ENCODE measurements around the gene HMGN2. TPM values are rescaled to one million over a fixed set of nuclear protein-coding genes. Genes with fewer than 3 reads are reported as not detected.
A peak's percentile ranks its signal among the peaks of the same experiment; 100 is the strongest.

HMGN2 gene
- total and polyA plus RNA-seq, 4 donors, result 51.8 to 218 (median 132) TPM

- no peak for TF ChIP-seq CTCF (IDR thresholded peaks at IDR 0.05; ENCODE audit: low read depth, low read length, missing input control)
- no peak for TF ChIP-seq RAD21 (IDR thresholded peaks at IDR 0.05)
- peak; percentile 42 to 66 for TF ChIP-seq EGR1 (IDR thresholded peaks at IDR 0.05; ENCODE audit: low read depth in 2 of 2)
- peak; percentile 39 to 77 for TF ChIP-seq JUND (IDR thresholded peaks at IDR 0.05)
- TF ChIP-seq, protein P1, sequence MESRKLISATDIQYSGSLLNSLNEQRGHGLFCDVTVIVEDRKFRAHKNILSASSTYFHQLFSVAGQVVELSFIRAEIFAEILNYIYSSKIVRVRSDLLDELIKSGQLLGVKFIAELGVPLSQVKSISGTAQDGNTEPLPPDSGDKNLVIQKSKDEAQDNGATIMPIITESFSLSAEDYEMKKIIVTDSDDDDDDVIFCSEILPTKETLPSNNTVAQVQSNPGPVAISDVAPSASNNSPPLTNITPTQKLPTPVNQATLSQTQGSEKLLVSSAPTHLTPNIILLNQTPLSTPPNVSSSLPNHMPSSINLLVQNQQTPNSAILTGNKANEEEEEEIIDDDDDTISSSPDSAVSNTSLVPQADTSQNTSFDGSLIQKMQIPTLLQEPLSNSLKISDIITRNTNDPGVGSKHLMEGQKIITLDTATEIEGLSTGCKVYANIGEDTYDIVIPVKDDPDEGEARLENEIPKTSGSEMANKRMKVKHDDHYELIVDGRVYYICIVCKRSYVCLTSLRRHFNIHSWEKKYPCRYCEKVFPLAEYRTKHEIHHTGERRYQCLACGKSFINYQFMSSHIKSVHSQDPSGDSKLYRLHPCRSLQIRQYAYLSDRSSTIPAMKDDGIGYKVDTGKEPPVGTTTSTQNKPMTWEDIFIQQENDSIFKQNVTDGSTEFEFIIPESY (IDR thresholded peaks at IDR 0.05), result peak; percentile 97
- peak; percentile 68 for TF ChIP-seq FOXA1 (IDR thresholded peaks at IDR 0.05)
Measured at GRCh38 chr1:26431979-26432695, 40.1 kb upstream of the HMGN2 start, which contains the start of gene DHDDS (continued).

DNA sequence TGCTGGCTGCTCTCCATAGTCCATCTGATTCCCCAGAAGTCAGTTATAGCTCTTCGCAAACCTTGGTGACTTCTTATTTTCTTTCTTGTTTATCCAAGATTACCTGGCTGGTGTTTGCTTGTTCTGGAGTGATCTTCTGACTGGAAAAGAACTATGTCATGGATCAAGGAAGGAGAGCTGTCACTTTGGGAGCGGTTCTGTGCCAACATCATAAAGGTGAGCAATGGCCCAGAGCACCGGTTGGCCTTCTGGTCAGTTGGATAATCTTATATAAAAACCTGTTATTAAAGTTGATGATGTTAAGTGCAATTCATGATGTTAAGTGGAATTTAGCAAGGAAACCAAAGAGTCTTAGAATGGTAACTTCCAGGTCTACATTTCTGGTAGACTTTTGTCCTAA lies 39.4 kb upstream of the HMGN2 start:
- Histone ChIP-seq H3K4me1 (ENCODE audit: control insufficient read depth in 4 of 4, insufficient read depth in 4 of 4, low read length in 3 of 4) (peaks cover 2 to 17% (median 13%) of the 10 kb centered on the region in 4 donors), H3K4me3 (ENCODE audit: low read depth in 1 of 3, low read length in 3 of 3) (peak overlapping the region; percentile 55 to 100 (median 85)), H3K36me3 (ENCODE audit: control insufficient read depth in 4 of 4, insufficient read depth in 3 of 4, low read depth in 1 of 4, low read length in 3 of 4) (peaks cover 2 to 11% (median 5%) of the 10 kb centered on the region in 4 donors), H3K9me3 (ENCODE audit: control insufficient read depth in 4 of 4, low read length in 3 of 4) (no peaks in the 10 kb centered on the region), H3K27ac (ENCODE audit: low read depth in 1 of 2, low read length in 2 of 2) (peak overlapping the region in 1 of 2 donors; percentile 24), H3K27me3 (ENCODE audit: control insufficient read depth in 4 of 4, insufficient read depth in 4 of 4, low read length in 3 of 4) (no peaks in the 10 kb centered on the region), H3K9ac (ENCODE audit: low read depth in 1 of 2, low read length in 2 of 2) (peak overlapping the region; percentile 45 to 70)
- WGBS, result 50% methylated on average over 3 of the region's 3 CpGs
- TF ChIP-seq, protein P2, sequence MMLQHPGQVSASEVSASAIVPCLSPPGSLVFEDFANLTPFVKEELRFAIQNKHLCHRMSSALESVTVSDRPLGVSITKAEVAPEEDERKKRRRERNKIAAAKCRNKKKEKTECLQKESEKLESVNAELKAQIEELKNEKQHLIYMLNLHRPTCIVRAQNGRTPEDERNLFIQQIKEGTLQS (IDR thresholded peaks at IDR 0.05), result no peak
- no peak for TF ChIP-seq NR2F2 (IDR thresholded peaks at IDR 0.05)
- DNase-seq (ENCODE audit: low spot score), result no peak

GRCh38 chr1:26434161-26434752 lies 38.0 kb upstream of the HMGN2 start:
- peaks cover 2 to 17% (median 13%) of the 10 kb centered on the region in 4 donors for H3K4me1 ChIP-seq (ENCODE audit: control insufficient read depth in 4 of 4, insufficient read depth in 4 of 4, low read length in 3 of 4)
- peaks cover 7 to 23% (median 16%) of the 10 kb centered on the region in 4 donors for H3K36me3 ChIP-seq (ENCODE audit: control insufficient read depth in 4 of 4, insufficient read depth in 3 of 4, low read depth in 1 of 4, low read length in 3 of 4)
- H3K27ac ChIP-seq (ENCODE audit: low read depth in 1 of 2, low read length in 2 of 2), result no peak overlapping the region
- H3K9me3 ChIP-seq (ENCODE audit: control insufficient read depth in 4 of 4, low read length in 3 of 4), result no peaks in the 10 kb centered on the region
- H3K9ac ChIP-seq (ENCODE audit: low read depth in 1 of 2, low read length in 2 of 2), result no peak overlapping the region
- H3K27me3 ChIP-seq (ENCODE audit: control insufficient read depth in 4 of 4, insufficient read depth in 4 of 4, low read length in 3 of 4), result no peaks in the 10 kb centered on the region
- no peak for DNase-seq (ENCODE audit: low spot score)
- no peak overlapping the region for H3K4me3 ChIP-seq (ENCODE audit: low read depth in 1 of 3, low read length in 3 of 3)
- TF ChIP-seq CTCF (IDR thresholded peaks at IDR 0.05; ENCODE audit: low read depth, low read length, missing input control), result no peak
- no peak for TF ChIP-seq GABPA (IDR thresholded peaks at IDR 0.05 in 1 of 2, conservative IDR thresholded peaks at IDR 0.05 in 1 of 2)
- TF ChIP-seq YY1 (IDR thresholded peaks at IDR 0.05), result no peak
- TF ChIP-seq, protein P3, sequence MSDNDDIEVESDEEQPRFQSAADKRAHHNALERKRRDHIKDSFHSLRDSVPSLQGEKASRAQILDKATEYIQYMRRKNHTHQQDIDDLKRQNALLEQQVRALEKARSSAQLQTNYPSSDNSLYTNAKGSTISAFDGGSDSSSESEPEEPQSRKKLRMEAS (IDR thresholded peaks at IDR 0.05), result no peak
- TF ChIP-seq HNF4G (IDR thresholded peaks at IDR 0.05), result no peak
- TF ChIP-seq SP1 (IDR thresholded peaks at IDR 0.05), result no peak
- TF ChIP-seq TAF1 (conservative IDR thresholded peaks at IDR 0.05), result no peak
- TF ChIP-seq FOXA2 (IDR thresholded peaks at IDR 0.05), result no peak
- TF ChIP-seq, protein P1 (IDR thresholded peaks at IDR 0.05), result no peak
- TF ChIP-seq, protein P2 (IDR thresholded peaks at IDR 0.05), result no peak
- TF ChIP-seq HNF4A (conservative IDR thresholded peaks at IDR 0.05), result no peak

Data from liver (tissue), 9 donors.